Pancreas (tissue), 10 donors: Measurements from ENCODE around the gene HOXB4. TPM values are rescaled to one million over a fixed set of nuclear protein-coding genes. Genes with fewer than 3 reads are reported as not detected.

Experiments used
- ATAC-seq, 4 donors: fragments of 200-7000 bp; cut with Tn5 transposase; one replicate each; pipeline versions ENCODE4 v1.8.0 to v1.9.1; 2020; ENCODE audit warnings: mild to moderate bottlenecking in 4 of 4, moderate library complexity in 4 of 4
- DNase-seq, 6 donors: peaks; one replicate each; pipeline ENCODE4 v3.0.0-alpha.2; 2020
- FAIRE-seq: peaks from 2 replicates; lab custom pipeline; 2012; peaks lifted over from hg19 to GRCh38; lab: Jason Lieb, UNC
- H3K27ac ChIP-seq, 4 donors: fragments of 200-600 bp; sonication (generic); 1 replicate in 3 of 4; 2 replicates in 1 of 4; pipeline versions ENCODE4 v1.5.0 to v1.8.0; 2020
- H3K27me3 ChIP-seq, 4 donors: fragments of 200-600 bp; one replicate each; pipeline ENCODE4 v1.8.0; 2021
- H3K36me3 ChIP-seq, 3 donors: fragments of 200-600 bp; sonication (generic) in 1 of 3; one replicate each; pipeline versions ENCODE4 v1.5.0 to v1.8.0; 2020 to 2021
- H3K4me1 ChIP-seq, 3 donors: fragments of 200-600 bp; one replicate each; pipeline ENCODE4 v1.8.0; 2021
- H3K4me3 ChIP-seq, 4 donors: fragments of 200-600 bp; sonication (generic) in 2 of 4; one replicate each; pipeline versions ENCODE4 v1.5.0 to v1.8.0; 2020 to 2021
- H3K9me3 ChIP-seq, 4 donors: fragments of 200-600 bp; one replicate each; pipeline ENCODE4 v1.8.0; 2021
- CTCF ChIP-seq, 4 donors: fragments of 200-600 bp; sonication (generic) in 3 of 4; IDR thresholded peaks; one replicate each; pipeline versions ENCODE4 v1.5.0 to v1.8.0; 2021; ENCODE audit warnings: antibody characterized with exemption in 4 of 4
- WGBS, 2 donors: extraction: QIAGEN DNeasy Blood & Tissue Kit; methylation state at CpG; one replicate each; pipeline ENCODE4 v1.1.7; 2013; 5-methylcytosine and 5-hydroxymethylcytosine counted together
- intact Hi-C, 3 donors: fragments of 100-400 bp; cut with DNase I; formaldehyde crosslinking; loops; one replicate each; pipeline versions ENCODE4 v1.11.1 to v1.14.2; 2022
- polyA plus RNA-seq, 2 donors: library from polyadenylated mRNA; stranded (reverse); fragments of 200-250 nt; gene quantifications; one replicate each; pipeline ENCODE4 v1.2.3, GENCODE V29; 2013
- total RNA-seq, 6 donors: library from RNA; stranded (reverse); fragmentation: NEBNext Ultra II Directional in 4 of 6; extraction: Animal tissue kit (Norgen Biotek cat#: 25700) in 4 of 6; gene quantifications; one replicate each; pipeline versions ENCODE4 v1.2.1 to v1.2.4, GENCODE V29; 2021 to 2023
- donor health status: healthy with polysubstance abuse.
- donor health status: DM: no; HTN: no; CAD: no; lungs with moderate emphysema.
- donor health status: DM: no; HTN: no; CAD: no.
- donor health status: control.
- donor health status: control.
- donor health status: Bipolar disorder and iron deficiency.
- donor health status: DM: yes; HTN: yes; CAD: no.
- donor health status: DM: no; HTN: no; CAD: no.
- donor health status: DM: no; HTN: no; CAD: no.
- donor health status: DM: yes; HTN: yes; CAD: no.

Gene HOXB4
- total and polyA plus RNA-seq, 8 donors = 0.22 to 2.5 (median 0.78) TPM

GRCh38 chr17:48544349-48545021 is 33.7 kb downstream of the HOXB4 start:
- no peak for TF ChIP-seq CTCF (IDR thresholded peaks at IDR 0.05)
- Histone ChIP-seq H3K27ac (peak overlapping the region in 2 of 4 donors; percentile 69 to 72), H3K4me3 (peak overlapping the region in 2 of 4 donors; percentile 35 to 54), H3K4me1 (no peaks in the 10 kb centered on the region), H3K9me3 (no peaks in the 10 kb centered on the region), H3K36me3 (no peaks in the 10 kb centered on the region), H3K27me3 (peaks cover 0 to 32% (median 2%) of the 10 kb centered on the region in 4 donors)
- intact Hi-C loops = no loop called here
- WGBS, 2 donors = 15% methylated on average over 29 to 38 of the region's 38 CpGs
- no peak for FAIRE-seq
- ATAC-seq = peak in 3 of 4 donors; percentile 37 to 46 (median 41)
- DNase-seq = peak; percentile 33 to 63 (median 48)

- FAIRE-seq (no peak), DNase-seq (no peak), ATAC-seq (peak in 3 of 4 donors; percentile 16 to 20 (median 17))
- Histone ChIP-seq H3K27ac (peak overlapping the region in 2 of 4 donors; percentile 69 to 72), H3K27me3 (peaks cover 0 to 32% (median 2%) of the 10 kb centered on the region in 4 donors), H3K9me3 (no peaks in the 10 kb centered on the region), H3K4me3 (peak overlapping the region; percentile 23 to 54 (median 32)), H3K36me3 (no peaks in the 10 kb centered on the region), H3K4me1 (no peaks in the 10 kb centered on the region)
- intact Hi-C loops = no loop called here
- 10 to 12% methylated on average over 19 to 20 of the region's 20 CpGs for WGBS, 2 donors
- no peak for TF ChIP-seq CTCF (IDR thresholded peaks at IDR 0.05)
Observed at GRCh38 chr17:48543854-48544348, 34.2 kb downstream of the HOXB4 start.

- no peaks in the 10 kb centered on the region for H3K9me3 ChIP-seq
- ATAC-seq (peak; percentile 44 to 54 (median 46)), DNase-seq (peak in 2 of 6 donors; percentile 72 to 73), FAIRE-seq (no peak)
- intact Hi-C loops = no loop called here
- 2 to 3% methylated on average over 64 to 72 of the region's 72 CpGs for WGBS, 2 donors
- no peaks in the 10 kb centered on the region for H3K4me1 ChIP-seq
- TF ChIP-seq CTCF (IDR thresholded peaks at IDR 0.05) = no peak
- peak overlapping the region in 2 of 4 donors; percentile 69 to 72 for H3K27ac ChIP-seq
- H3K4me3 ChIP-seq = peak overlapping the region; percentile 23 to 54 (median 32)
- H3K27me3 ChIP-seq = peaks cover 0 to 32% (median 2%) of the 10 kb centered on the region in 4 donors
- no peaks in the 10 kb centered on the region for H3K36me3 ChIP-seq
Observed at GRCh38 chr17:48543107-48543853, 34.9 kb downstream of the HOXB4 start.

- H3K9me3 ChIP-seq = no peaks in the 10 kb centered on the region
- ATAC-seq = no peak
- peak overlapping the region; percentile 23 to 54 (median 32) for H3K4me3 ChIP-seq
- TF ChIP-seq CTCF (IDR thresholded peaks at IDR 0.05) = no peak
- H3K27me3 ChIP-seq = peaks cover 0 to 32% (median 0%) of the 10 kb centered on the region in 4 donors
- H3K36me3 ChIP-seq = no peaks in the 10 kb centered on the region
- FAIRE-seq = no peak
- intact Hi-C loops = no loop called here
- WGBS, 2 donors = 9 to 11% methylated on average over 12 of the region's 12 CpGs
- no peak for DNase-seq
- H3K27ac ChIP-seq = peak overlapping the region in 2 of 4 donors; percentile 70 to 72
- no peaks in the 10 kb centered on the region for H3K4me1 ChIP-seq
Observed at GRCh38 chr17:48542698-48543106, 35.4 kb downstream of the HOXB4 start.
